ENCODE results near the gene TM7SF2. TPM values are rescaled to one million over a fixed set of nuclear protein-coding genes. Genes with fewer than 3 reads are reported as not detected.
A peak's percentile ranks its signal among the peaks of the same experiment; 100 is the strongest.

Gene TM7SF2
- total RNA-seq, 1 experiment from 2014 or later: 63.8 TPM

- Mint-ChIP-seq H3K9me3 (no peaks in the 10 kb centered on the region), H3K4me1 (peaks cover 5% of the 10 kb centered on the region), H3K27ac (peak overlapping the region; percentile 25; the same call in 1 of the 2 replicates), H3K4me3 (no peak overlapping the region), H3K36me3 (peaks cover 19% of the 10 kb centered on the region), H3K27me3 (ENCODE audit: low read depth) (no peaks in the 10 kb centered on the region)
- no peak for DNase-seq (ENCODE audit: low spot score)
- POLR2A ChIA-PET: no interaction called here
- CTCF ChIA-PET: no interaction called here
- ATAC-seq: no peak
- TF ChIP-seq TP53 (CRISPR knock-in tag; IDR thresholded peaks at IDR 0.05) (no peak), KAT7 (CRISPR knock-in tag; IDR thresholded peaks at IDR 0.05; ENCODE audit: borderline replicate concordance) (no peak), FOXJ3 (CRISPR knock-in tag; IDR thresholded peaks at IDR 0.05; ENCODE audit: borderline replicate concordance) (no peak), FOXP4 (CRISPR knock-in tag; IDR thresholded peaks at IDR 0.05) (no peak), STAT6 (CRISPR knock-in tag; conservative IDR thresholded peaks at IDR 0.05; ENCODE audit: low read depth) (no peak), HMGXB4 (CRISPR knock-in tag; IDR thresholded peaks at IDR 0.05) (no peak), NR1H2 (CRISPR knock-in tag; IDR thresholded peaks at IDR 0.05) (no peak)
These were observed 39.1 kb upstream of the TM7SF2 start for GRCh38 chr11:65072631-65072966.

GRCh38 chr11:65077451-65077850, 34.2 kb upstream of the TM7SF2 start:
- ATAC-seq: no peak
- no peak for DNase-seq (ENCODE audit: low spot score)
- Mint-ChIP-seq H3K27ac (no peak overlapping the region), H3K36me3 (peaks cover 56% of the 10 kb centered on the region), H3K27me3 (ENCODE audit: low read depth) (no peaks in the 10 kb centered on the region), H3K4me1 (peaks cover 8% of the 10 kb centered on the region), H3K9me3 (no peaks in the 10 kb centered on the region), H3K4me3 (no peak overlapping the region)
- POLR2A ChIA-PET: interaction anchor here (0.6 kb wide), 1 partner anchor 208 kb away, joined by 3 read pairs; no protein-coding TSS in a partner anchor
- CTCF ChIA-PET: interaction anchor here (0.7 to 1.8 kb wide), 4 partner anchors 9 to 15 kb away, joined by 3 to 4 read pairs (median 3); a partner anchor contains a TSS
- no peak for TF ChIP-seq ETV6 (CRISPR knock-in tag; IDR thresholded peaks at IDR 0.05)
- no peak for TF ChIP-seq RORB (CRISPR knock-in tag; IDR thresholded peaks at IDR 0.05)
- no peak for TF ChIP-seq USF2 (CRISPR knock-in tag; IDR thresholded peaks at IDR 0.05)
- TF ChIP-seq SP1 (CRISPR knock-in tag; conservative IDR thresholded peaks at IDR 0.05): no peak
- no peak for TF ChIP-seq HMGXB4 (CRISPR knock-in tag; IDR thresholded peaks at IDR 0.05)
- TF ChIP-seq ZBTB21 (CRISPR knock-in tag; IDR thresholded peaks at IDR 0.05; ENCODE audit: borderline replicate concordance): no peak
- no peak for TF ChIP-seq E2F1 (CRISPR knock-in tag; IDR thresholded peaks at IDR 0.05)
- no peak for TF ChIP-seq NR3C1 (CRISPR knock-in tag; conservative IDR thresholded peaks at IDR 0.05; ENCODE audit: low read depth)
- no peak for TF ChIP-seq TP53 (CRISPR knock-in tag; IDR thresholded peaks at IDR 0.05)
- TF ChIP-seq ZNF263 (CRISPR knock-in tag; IDR thresholded peaks at IDR 0.05; ENCODE audit: low read depth): no peak
- no peak for TF ChIP-seq USF1 (CRISPR knock-in tag; IDR thresholded peaks at IDR 0.05)
- TF ChIP-seq HMGA2 (CRISPR knock-in tag; IDR thresholded peaks at IDR 0.05): no peak
- TF ChIP-seq ZNF512 (CRISPR knock-in tag; IDR thresholded peaks at IDR 0.05; ENCODE audit: borderline replicate concordance): no peak
